Neural progenitor cell (in vitro differentiated cells): ENCODE measurements around the gene MTRR.

ENCODE experiments used
- EZH2phosphoT487 ChIP-seq: fragments of 200-600 bp; sonication (generic); IDR thresholded peaks from 2 replicates; pipeline ENCODE4 v1.6.1; 2017; ENCODE audit warnings: antibody characterized with exemption
- TF ChIP-seq, protein P1 (sequence below): fragments of 200-600 bp; sonication (generic); IDR thresholded peaks from 2 replicates; pipeline ENCODE4 v1.5.1; 2017; ENCODE audit warnings: antibody characterized with exemption, mild to moderate bottlenecking

DNA sequence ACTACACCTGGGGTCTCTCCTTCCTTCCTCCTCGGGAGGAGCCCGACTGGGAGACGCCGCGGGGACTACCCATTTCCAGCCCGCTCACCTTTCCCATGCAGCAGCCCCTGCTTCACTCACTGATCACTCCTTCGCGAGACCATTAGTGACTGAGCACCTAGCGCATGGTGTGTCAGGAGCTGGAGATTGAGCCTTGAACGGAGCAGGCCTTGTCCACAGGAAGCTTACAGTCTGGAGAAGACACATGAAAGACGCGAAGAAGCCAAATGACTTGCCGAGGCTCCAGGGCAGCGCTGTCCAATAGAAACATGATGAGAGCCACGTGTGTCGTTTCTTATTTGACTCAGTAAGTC is 17.7 kb upstream of the MTRR start:
- peak; percentile 3 for TF ChIP-seq EZH2phosphoT487
- TF ChIP-seq, protein P1, sequence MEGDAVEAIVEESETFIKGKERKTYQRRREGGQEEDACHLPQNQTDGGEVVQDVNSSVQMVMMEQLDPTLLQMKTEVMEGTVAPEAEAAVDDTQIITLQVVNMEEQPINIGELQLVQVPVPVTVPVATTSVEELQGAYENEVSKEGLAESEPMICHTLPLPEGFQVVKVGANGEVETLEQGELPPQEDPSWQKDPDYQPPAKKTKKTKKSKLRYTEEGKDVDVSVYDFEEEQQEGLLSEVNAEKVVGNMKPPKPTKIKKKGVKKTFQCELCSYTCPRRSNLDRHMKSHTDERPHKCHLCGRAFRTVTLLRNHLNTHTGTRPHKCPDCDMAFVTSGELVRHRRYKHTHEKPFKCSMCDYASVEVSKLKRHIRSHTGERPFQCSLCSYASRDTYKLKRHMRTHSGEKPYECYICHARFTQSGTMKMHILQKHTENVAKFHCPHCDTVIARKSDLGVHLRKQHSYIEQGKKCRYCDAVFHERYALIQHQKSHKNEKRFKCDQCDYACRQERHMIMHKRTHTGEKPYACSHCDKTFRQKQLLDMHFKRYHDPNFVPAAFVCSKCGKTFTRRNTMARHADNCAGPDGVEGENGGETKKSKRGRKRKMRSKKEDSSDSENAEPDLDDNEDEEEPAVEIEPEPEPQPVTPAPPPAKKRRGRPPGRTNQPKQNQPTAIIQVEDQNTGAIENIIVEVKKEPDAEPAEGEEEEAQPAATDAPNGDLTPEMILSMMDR = no peak
